HG03575 (cell line): Measurements from ENCODE around the gene MAP3K15.
"Not testable (repeated sequence)": the region's sequence is repeated elsewhere in the genome, so short reads cannot be mapped to it uniquely, and the experiment has no call there.

Experiments
- ATAC-seq: cut with Tn5 transposase; IDR thresholded peaks from one replicate; pipeline ENCODE4 v1.9.1; 2021; ENCODE audit not compliant: unreplicated experiment, insufficient number of reproducible peaks, low FRiP score; ENCODE audit errors: extremely low read depth

MAP3K15 gene

DNA sequence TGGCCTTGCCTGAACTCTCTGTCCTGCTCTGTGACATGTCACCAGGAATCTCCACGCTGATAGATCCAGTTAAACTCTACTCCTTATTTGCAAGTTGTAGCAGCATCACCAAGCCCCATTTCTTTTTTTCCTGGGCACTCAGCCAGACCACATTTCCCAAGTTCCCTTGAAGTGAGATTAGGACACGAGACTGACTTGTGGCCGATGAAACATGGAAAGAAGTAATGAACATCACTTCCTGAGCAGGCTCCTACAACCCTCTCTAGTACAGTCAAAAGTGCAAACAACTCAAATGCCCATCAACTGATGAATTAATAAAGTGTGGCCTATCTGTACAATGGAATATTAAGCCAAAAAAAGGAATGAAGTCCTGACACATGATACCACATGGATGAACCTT is 74.6 kb downstream of the MAP3K15 start:
- no peak for ATAC-seq

DNA sequence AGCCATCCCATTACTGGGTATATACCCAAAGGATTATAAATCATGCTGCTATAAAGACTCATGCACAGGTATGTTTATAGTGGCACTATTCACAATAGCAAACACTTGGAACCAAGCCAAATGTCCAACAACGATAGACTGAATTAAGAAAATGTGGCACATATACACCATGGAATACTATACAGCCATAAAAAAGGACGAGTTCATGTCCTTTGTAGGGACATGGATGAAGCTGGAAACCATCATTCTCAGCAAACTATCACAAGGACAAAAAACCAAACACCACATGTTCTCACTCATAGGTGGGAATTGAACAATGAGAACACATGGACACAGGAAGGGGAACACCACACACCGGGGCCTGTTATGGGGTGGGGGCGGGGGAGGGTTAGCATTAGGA is 92.6 kb downstream of the MAP3K15 start:
- ATAC-seq = not testable (repeated sequence)

DNA sequence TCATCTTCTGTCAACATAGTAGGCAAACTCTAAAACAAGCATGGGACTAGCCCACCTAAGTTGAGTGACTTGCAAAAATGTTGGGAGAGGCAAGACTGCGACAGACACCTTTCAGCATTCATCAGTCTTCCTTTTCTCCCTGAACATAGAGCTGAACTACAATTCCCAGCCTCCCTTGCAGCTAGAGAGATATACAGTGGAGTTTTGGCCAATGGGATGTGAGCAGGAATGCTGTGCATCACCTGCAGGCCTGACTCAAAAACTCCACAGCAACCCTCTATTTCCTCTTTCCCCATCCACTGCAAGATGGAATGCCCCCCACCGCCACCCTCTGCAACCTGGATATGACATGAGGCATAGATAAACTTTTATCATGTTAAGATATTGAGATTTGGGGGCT is 105.0 kb downstream of the MAP3K15 start:
- no peak for ATAC-seq

DNA sequence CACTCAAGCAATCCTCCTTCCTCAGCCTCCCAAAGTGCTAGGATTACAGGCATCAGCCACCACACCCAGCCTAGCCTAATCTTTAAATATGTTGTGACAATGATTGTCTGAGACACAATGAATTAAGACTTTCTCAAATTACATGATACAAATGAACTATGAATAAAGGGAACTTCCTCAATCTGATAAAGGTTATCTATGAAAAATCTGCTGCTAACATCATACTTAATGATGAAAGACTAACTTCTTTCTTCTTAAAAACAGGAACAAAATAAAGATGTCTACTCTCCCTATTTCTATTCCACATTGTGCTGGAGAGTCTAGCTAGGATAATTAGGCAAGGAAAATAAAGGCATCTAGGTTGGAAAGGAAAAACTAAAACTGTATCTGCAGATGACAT is 111.6 kb downstream of the MAP3K15 start:
- no peak for ATAC-seq

DNA sequence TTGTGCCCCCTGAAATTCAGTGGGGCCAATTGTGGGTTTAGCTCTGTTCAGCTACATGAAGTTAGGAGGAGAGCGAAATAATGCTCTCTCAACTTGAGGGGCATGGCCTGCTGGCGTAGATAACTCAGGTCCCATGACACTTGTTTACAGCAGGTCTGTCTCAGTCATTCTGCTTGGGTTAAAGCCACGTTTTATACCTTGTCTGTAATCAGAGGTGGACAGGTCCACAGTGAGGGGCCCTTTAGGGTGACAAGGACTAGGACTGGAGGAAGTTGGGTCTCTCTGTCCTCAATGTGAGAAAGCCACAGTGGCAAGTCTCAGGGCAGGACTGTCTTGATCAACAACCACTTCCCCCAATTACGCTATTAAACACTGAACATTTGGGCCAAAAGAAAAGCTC is 122.6 kb downstream of the MAP3K15 start:
- ATAC-seq = no peak

DNA sequence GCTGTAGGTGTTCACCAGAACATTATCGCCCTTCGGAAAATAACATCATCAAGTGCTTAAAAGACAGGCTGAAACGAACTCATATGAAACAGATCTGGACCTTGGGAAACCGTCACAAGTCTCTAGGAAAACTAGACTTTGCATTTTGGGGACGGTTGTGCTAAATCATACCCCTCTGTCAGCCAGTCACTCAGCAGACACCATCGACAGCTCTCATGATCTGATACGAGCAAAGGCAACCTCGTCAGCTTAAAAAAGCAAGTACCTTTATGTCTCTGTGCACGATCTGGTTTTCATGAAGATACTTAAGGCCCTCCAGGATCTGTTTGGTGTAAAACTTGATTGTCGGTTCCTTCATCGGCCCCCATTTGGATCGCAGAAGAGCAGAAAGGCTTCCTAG is 123.2 kb downstream of the MAP3K15 start:
- no peak for ATAC-seq

DNA sequence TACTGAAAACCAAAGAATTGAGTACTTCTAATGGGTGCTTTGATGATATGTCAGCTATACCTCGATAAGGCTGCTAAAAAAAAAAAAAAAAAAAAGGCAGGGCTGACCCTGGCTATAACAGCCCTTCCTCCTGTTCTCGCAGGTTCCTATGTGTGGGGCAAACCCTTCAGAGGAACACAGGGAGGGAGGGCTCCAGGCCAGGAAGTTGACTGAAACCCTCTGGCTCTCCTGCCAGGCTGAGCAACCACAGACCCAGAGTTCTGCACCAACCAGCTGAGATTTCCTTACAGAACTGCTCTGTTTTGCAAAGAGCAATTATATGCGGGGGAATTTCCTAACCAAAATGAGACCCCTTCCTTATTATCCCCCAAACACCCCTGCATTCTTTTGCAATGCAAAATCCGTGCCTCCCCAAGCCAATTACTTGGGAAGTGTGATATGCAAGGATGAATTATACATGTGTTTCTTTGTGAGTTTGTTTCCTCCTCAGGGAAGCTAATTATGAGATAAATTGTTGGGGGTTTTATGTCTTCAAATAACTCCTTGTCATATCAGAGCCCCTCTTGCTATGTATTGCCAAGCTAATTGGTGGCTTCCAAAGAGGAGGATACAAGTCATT is 126.0 kb downstream of the MAP3K15 start:
- no peak for ATAC-seq

DNA sequence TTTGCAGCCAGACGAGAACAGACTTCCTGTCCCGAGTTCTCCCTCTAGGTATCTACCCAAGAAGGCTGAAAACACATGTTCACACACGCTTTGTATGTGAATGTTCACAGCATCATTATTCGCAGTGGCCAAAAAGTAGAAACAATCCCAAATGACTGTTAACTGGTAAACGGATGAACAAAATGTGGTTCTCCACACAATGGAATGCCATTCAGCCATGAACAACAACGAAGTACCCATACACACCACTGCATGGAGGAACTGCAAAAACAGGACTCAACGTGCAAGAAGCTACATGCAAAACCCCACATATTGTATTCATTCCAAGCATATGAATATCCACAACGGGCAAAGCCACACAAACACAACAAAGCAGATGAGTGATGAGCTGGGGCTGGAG is 126.6 kb downstream of the MAP3K15 start:
- ATAC-seq = no peak

DNA sequence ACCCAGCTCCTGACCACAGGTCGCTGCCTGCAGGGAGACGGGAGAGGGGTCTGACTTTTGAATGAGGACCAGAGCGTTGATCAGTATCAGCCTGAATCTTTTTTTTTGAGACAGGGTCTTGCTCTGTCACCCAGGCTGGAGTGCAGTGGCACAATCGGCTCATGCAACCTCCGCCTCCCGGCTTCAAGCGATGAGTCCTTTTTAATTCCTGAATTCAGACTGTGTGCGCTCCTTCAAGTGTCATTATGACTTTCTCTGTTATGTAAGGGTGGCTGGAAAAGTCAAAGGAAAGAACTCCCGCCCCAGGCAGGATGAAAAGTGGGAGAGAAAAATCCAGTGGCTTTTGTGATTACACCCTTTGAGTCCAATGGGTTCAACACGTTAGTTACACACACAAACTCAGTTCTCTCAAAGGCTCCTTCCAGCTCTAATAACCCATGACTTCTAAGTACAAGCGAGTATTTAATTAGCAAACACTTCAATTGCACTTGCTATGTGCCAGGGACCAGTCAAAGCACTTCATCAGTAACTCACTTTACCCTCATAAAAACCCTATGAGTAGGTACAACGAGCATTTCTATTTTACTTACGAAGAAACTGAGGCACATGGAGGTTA is 127.1 kb downstream of the MAP3K15 start:
- ATAC-seq = no peak

DNA sequence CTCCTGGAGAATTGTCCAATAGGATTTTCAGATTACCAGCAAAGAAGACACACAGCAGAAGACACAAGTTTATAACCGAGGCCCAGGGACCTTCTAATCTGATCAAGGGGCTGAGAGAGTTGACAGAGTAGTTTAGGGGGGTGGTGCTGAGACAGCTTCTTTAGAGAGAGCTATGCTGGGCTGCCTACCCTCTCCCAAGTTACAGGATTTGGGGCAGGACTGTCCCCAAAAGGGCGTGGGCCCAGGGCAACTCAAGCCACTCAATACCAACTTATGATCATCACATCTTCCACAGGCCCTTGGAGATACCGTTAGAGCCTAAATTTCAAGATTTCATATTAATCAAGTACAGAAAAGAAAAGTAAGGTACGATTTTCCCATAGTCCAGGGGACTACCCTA is 128.6 kb downstream of the MAP3K15 start:
- ATAC-seq = no peak

DNA sequence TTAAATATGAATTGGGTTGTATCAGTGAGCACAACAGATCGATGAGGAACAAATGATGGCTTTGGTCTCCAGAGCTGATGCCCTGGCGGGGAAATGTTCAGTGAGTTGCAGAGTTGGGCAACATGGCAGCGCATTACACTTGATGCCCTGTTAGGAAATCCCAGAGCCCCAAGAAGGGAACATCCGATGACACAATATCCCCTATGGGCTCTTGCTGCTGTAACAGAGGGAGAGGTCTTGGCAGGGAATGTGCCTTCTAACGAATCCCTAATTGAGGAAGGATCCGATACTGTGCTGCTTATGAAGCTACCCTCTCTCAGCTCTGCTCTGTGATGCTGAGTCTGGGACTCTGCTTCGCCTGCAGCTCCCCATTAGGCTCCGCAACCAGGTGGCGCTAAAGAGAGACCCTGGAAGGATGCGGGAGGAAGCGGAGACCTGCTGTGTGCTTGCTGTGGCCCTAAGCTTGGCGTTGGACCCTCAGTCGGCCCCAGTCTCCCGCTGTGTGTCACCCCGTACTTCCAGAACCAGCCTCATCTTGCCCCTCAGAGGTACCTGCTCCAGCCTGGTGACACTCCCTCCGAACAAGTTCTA is 132.7 kb downstream of the MAP3K15 start:
- ATAC-seq = no peak

DNA sequence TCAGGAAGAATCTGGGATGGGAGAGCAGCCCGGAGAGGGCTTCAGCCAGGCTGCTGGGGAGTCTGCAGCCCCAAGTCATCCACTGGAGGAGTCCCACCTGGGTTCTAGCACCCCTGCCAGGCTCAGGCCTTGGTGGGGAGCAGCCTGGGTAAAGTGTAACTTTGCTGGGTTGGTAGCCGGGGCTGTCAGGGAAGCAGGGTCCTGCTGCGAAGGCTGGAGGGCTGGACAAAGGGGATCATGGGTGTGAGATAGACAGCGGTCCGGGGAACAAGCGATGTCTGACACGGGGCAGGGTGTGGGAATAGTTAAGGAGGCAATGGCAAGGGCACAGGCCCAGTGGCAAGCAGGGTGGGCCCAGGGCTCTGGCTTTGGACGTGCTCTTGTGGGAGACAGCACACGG is 134.0 kb downstream of the MAP3K15 start:
- no peak for ATAC-seq

DNA sequence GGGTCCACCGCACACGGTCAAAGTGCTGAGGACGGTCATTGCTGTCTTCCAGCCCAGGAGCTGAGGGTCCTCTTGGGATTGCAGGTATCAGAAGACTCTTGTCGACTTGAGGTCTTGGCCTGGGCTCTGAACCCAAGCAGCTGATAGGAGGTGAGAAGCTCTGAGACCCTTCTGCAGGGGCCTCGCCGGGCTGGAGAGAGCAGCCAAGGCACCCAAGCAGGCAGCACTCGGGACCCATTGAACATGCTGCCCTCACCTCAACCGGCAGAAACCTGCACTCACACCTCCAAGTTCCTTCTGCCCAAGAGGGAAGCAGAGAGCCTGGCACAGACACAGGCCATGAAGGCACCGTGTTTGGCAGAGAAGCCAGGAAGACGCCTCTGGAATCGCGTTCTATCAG is 137.5 kb downstream of the MAP3K15 start:
- ATAC-seq = no peak

DNA sequence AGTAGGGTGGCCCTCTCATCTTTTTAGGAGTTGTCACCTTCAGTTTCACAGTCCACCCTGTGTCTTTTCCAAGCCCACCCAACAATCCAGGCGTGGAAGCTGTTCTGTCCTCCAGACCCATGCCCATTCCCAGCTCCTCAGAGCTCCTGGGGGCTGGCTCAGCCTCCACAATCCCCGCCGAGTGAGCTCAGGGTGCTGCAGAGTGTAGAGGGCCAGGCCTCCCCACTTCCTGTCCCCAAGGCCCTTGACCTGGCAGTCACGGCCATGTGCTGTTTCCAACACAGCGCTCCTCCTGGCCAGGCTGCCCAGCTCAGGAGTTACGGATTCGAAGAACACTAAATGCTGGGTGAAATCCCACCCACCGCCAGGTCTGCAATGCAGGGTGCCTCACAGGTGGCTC is 139.8 kb downstream of the MAP3K15 start:
- ATAC-seq = no peak

DNA sequence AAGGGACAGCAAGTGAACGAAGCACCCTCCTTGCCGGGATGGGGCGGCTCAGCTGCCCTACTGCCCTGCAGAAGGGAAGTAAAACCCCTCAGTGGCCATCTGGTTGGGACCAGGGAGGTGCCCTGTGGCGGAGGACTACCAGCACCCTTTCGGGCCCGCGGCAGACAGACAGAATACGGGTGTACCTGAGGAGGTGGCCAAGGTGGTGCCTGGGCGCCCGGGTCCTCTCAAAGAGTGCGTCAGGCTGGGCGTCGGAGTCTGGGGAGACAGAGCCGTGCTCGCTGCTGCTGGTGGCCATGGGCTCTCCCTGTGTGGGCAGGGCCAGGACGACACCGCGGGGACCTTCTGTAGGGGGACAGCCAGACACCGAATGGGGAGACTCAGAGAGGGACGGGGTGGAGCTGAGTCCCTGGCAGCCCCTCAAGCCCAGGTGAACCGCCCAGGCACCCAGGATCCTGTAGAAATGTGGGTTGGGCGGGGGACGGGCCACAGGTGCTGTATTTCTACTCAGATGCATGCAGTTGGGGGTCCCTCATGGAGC is 141.9 kb downstream of the MAP3K15 start:
- ATAC-seq = no peak

DNA sequence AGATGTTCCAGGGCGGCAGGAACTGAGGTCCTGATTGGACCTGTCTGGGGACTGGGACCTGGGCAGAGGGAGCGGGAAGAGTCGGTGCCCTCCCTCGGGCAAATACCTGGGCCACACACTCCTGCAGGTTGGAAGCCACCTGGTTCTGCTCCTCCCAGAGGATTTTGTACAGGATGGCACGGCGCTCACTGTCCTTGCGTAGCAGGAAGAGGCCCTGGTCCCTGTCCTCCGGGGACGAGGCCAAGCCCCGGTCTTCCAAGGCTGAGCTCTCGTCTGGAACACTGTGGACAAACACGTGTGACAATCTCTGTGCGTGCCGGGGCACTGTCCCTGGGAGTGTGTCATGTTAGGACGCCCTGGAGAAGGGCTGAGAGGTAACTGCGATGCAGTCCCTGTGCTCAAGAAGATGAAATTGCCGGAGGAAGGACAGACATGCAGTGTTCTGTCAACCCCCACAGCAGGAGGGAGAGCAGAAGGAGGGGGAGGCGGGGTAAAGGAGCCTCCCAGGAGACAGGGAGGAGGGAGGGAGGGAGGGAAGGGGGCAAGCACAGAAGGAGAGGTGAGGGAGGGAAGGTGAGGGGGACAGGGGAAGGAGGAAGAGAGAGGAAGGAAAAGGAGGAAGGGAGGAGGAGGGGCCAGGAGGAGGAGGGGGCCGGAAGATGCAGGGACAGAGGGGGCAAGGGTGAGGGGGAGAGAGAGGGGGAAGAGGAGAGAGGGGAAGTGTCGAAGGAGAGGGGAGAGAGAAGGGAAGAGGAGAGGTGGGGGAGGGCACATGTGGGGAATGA is 142.6 kb downstream of the MAP3K15 start:
- no peak for ATAC-seq

DNA sequence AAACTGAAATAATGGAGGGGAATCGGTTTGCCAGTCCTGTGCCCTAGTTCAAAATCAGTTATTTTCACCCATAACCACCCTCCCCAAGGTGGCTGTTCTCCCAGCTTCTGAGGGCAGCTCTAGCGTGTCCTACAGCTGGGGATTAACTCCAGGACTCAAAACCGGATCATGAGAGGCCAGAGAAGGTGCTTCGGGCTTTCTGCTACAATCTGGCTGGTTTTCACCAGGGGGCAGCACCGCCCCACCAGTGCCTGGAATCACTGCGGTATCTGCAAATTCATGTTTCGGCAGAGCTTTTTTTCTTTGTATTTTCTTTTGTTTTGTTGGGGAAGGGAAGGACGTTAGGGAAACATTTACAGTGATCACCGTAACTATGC is 143.2 kb downstream of the MAP3K15 start:
- no peak for ATAC-seq

DNA sequence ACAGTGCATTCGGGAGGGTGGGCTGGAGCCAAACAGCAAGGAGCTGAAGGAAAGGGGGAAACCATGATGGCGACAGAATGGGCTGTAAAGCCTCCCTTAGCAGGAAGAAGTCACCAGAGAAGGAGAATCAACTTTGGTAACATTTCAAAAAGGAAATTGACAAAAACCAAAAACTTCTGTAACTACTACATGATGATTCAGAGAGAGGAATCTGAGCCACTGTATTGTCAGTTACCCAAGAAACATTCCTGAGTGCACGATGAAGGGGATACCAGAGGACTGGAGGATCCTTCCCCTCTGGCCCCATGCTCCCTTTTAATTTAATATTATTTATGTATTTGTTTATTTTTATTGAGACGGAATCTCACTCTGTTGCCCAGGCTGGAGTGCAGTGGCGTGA is 145.2 kb downstream of the MAP3K15 start:
- no peak for ATAC-seq

DNA sequence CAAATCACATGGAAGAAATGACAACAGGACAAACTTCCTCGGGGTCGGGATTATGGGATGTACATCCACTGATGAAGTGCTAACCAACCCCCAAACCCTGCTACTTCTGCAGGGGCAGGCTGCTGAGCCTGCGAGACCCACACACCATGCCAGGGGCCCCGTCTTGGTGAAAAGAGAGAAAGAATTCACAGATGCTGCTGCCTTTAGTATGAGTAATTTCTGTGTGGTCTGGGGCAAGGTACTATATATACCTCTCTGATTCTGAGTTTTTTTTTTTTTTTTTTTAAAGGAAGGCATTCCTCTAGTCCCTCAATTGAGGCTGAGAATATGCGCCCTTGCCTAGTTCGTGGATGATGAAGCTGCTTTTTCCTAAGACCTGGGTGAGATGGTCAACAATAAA is 146.7 kb downstream of the MAP3K15 start:
- no peak for ATAC-seq

DNA sequence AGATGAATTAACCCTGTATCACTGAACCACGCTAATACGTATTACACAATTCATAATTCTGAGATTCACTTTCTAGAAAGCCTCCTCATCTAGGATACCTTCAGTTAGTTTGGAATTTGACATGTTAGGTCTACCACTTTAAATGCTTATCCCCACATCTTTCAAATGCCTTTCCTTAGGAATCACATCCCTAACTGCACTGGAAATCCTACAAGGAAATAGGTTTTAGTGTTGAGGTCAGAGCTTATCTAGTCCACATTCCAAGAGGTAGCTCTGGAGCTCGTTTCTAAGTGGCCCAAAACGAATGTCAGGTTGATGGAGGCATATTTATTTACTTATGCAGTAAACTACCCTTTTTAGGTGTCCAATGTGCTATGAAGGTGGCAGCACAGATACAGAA is 153.6 kb downstream of the MAP3K15 start:
- ATAC-seq = no peak
